HCT116 (cell line): ENCODE measurements around the gene DMD. TPM values are rescaled to one million over a fixed set of nuclear protein-coding genes. Genes with fewer than 3 reads are reported as not detected.

Experiments
- ATAC-seq: fragments of 200-7000 bp; cut with Tn5 transposase; 2 replicates; pipeline ENCODE4 v1.9.1; 2020; ENCODE audit warnings: mild to moderate bottlenecking, moderate library complexity
- BruUV-seq: library from RNA; stranded (reverse); fragments of 400-500 nt; replicated peaks from 2 replicates; lab custom pipeline; 2021; lab: Mats Ljungman, UMichigan
- CTCF ChIA-PET: fragments of 300-600 bp; sonication (Branson Sonifier 250); formaldehyde crosslinking; loops from one replicate; lab custom pipeline; 2021; ENCODE audit warnings: antibody characterized with exemption; lab: Charles Lee
- POLR2A ChIA-PET: fragments of 300-600, 350-600 bp; sonication (Branson Sonifier 250); formaldehyde crosslinking; loops from one replicate; lab custom pipeline; 2021; ENCODE audit warnings: antibody characterized with exemption; lab: Charles Lee
- RAD21 ChIA-PET, 2 experiments: fragments of 300-600 bp; sonication (Branson Sonifier 250); formaldehyde crosslinking; loops; one replicate each; lab custom pipeline; 2023; ENCODE audit warnings: low total read pairs in 2 of 2; ENCODE audit not compliant: uncharacterized antibody in 2 of 2, unreplicated experiment in 2 of 2, low non-redundant PET in 1 of 2; lab: Charles Lee
- DNase-seq: peaks from one replicate; pipeline ENCODE4 v3.0.0-alpha.2; 2010; ENCODE audit warnings: low read depth, low spot score
- H2AFZ ChIP-seq: fragments of 200-600 bp; shearing (Covaris generic), sonication (generic); 2 replicates; pipeline ENCODE4 v1.6.1; 2017; ENCODE audit warnings: low read depth, mixed run types, mixed read lengths, antibody characterized with exemption, low read length; ENCODE audit not compliant: poor library complexity, severe bottlenecking
- H3K27ac ChIP-seq: 2 replicates; pipeline ENCODE4 v1.5.1; 2012; ENCODE audit warnings: low read depth, low read length
- H3K27me3 ChIP-seq: fragments of 200-600 bp; sonication (generic); 2 replicates; pipeline ENCODE4 v1.6.1; 2016; ENCODE audit warnings: mixed run types, low read length, mixed read lengths; ENCODE audit not compliant: insufficient read depth
- H3K36me3 ChIP-seq, 2 experiments: fragments of 200-500 bp in 1 of 2; fragments of 200-600 bp in 1 of 2; sonication (Bioruptor generic) in 1 of 2; sonication (generic) in 1 of 2; 2 replicates each; pipeline versions ENCODE4 v1.5.1 to v1.6.1; 2014 to 2016; ENCODE audit warnings: low read length in 2 of 2, inconsistent platforms in 1 of 2, mixed read lengths in 1 of 2, mixed run types in 1 of 2; ENCODE audit not compliant: insufficient read depth in 2 of 2, control insufficient read depth in 1 of 2
- H3K4me1 ChIP-seq, 2 experiments: fragments of 200-600 bp in 1 of 2; sonication (generic) in 1 of 2; 2 replicates each; pipeline versions ENCODE4 v1.5.1 to v1.6.1; 2012 to 2017; ENCODE audit warnings: low read length in 2 of 2, inconsistent platforms in 1 of 2, mild to moderate bottlenecking in 1 of 2, mixed read lengths in 1 of 2, mixed run types in 1 of 2, moderate library complexity in 1 of 2; ENCODE audit not compliant: insufficient read depth in 2 of 2, control insufficient read depth in 1 of 2
- H3K4me2 ChIP-seq: fragments of 200-600 bp; sonication (generic); 2 replicates; pipeline ENCODE4 v1.6.1; 2017; ENCODE audit warnings: mixed run types, low read length, mixed read lengths
- H3K4me3 ChIP-seq, 2 experiments: fragments of 200-600 bp in 1 of 2; sonication (generic) in 1 of 2; replicated peaks in 1 of 2; 2 replicates each; pipeline ENCODE4 v1.5.1; 2011 to 2016; ENCODE audit warnings: low read length in 2 of 2, control low read depth in 1 of 2, low read depth in 1 of 2, mild to moderate bottlenecking in 1 of 2, mixed read lengths in 1 of 2, mixed run types in 1 of 2
- H3K79me2 ChIP-seq: fragments of 200-600 bp; sonication (generic); 2 replicates; pipeline ENCODE4 v1.6.1; 2017; ENCODE audit warnings: mild to moderate bottlenecking, mixed run types, low read length, moderate library complexity, mixed read lengths; ENCODE audit not compliant: insufficient read depth
- H3K9ac ChIP-seq: fragments of 200-600 bp; sonication (generic); 2 replicates; pipeline ENCODE4 v1.6.1; 2016; ENCODE audit warnings: low read length, mixed read lengths
- H3K9me2 ChIP-seq: fragments of 200-600 bp; sonication (generic), shearing (Covaris generic); 2 replicates; pipeline ENCODE4 v1.6.1; 2017; ENCODE audit warnings: mixed run types, mild to moderate bottlenecking, moderate library complexity; ENCODE audit not compliant: insufficient read depth
- H3K9me3 ChIP-seq, 2 experiments: fragments of 200-500 bp in 1 of 2; fragments of 200-600 bp in 1 of 2; sonication (Bioruptor generic) in 1 of 2; sonication (generic) in 1 of 2; 2 replicates each; pipeline ENCODE4 v1.6.1; 2014 to 2017; ENCODE audit warnings: low read length in 2 of 2, mixed read lengths in 2 of 2, inconsistent platforms in 1 of 2, low read depth in 1 of 2, mild to moderate bottlenecking in 1 of 2, mixed run types in 1 of 2, moderate library complexity in 1 of 2; ENCODE audit not compliant: control insufficient read depth in 1 of 2, insufficient read depth in 1 of 2
- H4K20me1 ChIP-seq: fragments of 200-600 bp; sonication (generic), shearing (Covaris generic); 2 replicates; pipeline ENCODE4 v1.6.1; 2017; ENCODE audit warnings: mixed run types, mild to moderate bottlenecking, moderate library complexity; ENCODE audit not compliant: insufficient read depth
- CBX3 ChIP-seq: IDR thresholded peaks from 2 replicates; pipeline ENCODE4 v1.6.1; 2012; ENCODE audit warnings: low read depth
- CEBPB ChIP-seq: IDR thresholded peaks from 2 replicates; pipeline ENCODE4 v1.6.1; 2012; ENCODE audit warnings: low read depth
- EGR1 ChIP-seq: IDR thresholded peaks from 2 replicates; pipeline ENCODE4 v1.6.1; 2012; ENCODE audit warnings: low read depth
- ELF1 ChIP-seq: IDR thresholded peaks from 2 replicates; pipeline ENCODE4 v1.6.1; 2012; ENCODE audit warnings: low read depth, borderline replicate concordance
- EZH2phosphoT487 ChIP-seq: fragments of 200-600 bp; IDR thresholded peaks from 2 replicates; pipeline ENCODE4 v1.6.1; 2018; ENCODE audit warnings: antibody characterized with exemption, borderline replicate concordance
- FOSL1 ChIP-seq: IDR thresholded peaks from 2 replicates; pipeline ENCODE4 v1.6.1; 2012; ENCODE audit warnings: low read depth
- JUND ChIP-seq: IDR thresholded peaks from 2 replicates; pipeline ENCODE4 v1.6.1; 2012
- MAX ChIP-seq: IDR thresholded peaks from 2 replicates; pipeline ENCODE4 v1.6.1; 2012
- POLR2A ChIP-seq: IDR thresholded peaks from 2 replicates; pipeline ENCODE4 v1.7.0; 2011; ENCODE audit warnings: borderline replicate concordance; ENCODE audit not compliant: insufficient read depth, insufficient read length; ENCODE audit errors: extremely low read depth
- REST ChIP-seq: IDR thresholded peaks from 2 replicates; pipeline ENCODE4 v1.6.1; 2012; ENCODE audit warnings: low read depth
- SIN3A ChIP-seq: IDR thresholded peaks from 2 replicates; pipeline ENCODE4 v1.6.1; 2012; ENCODE audit warnings: low read depth
- SRF ChIP-seq: IDR thresholded peaks from 2 replicates; pipeline ENCODE4 v1.6.1; 2012; ENCODE audit warnings: low read depth
- YY1 ChIP-seq: IDR thresholded peaks from 2 replicates; pipeline ENCODE4 v1.6.1; 2011; ENCODE audit warnings: low read length, low read depth, moderate library complexity, mild to moderate bottlenecking; ENCODE audit not compliant: insufficient replicate concordance; ENCODE audit errors: extremely low read depth
- ZBTB33 ChIP-seq: IDR thresholded peaks from 2 replicates; pipeline ENCODE4 v1.6.1; 2011; ENCODE audit warnings: mild to moderate bottlenecking, low read length, moderate library complexity; ENCODE audit not compliant: insufficient replicate concordance; ENCODE audit errors: extremely low read depth
- ZFX ChIP-seq: fragments of 450-650 bp; IDR thresholded peaks from 2 replicates; pipeline ENCODE4 v1.6.1; 2017
- ZNF274 ChIP-seq: fragments of 200-500 bp; sonication (Bioruptor generic); IDR thresholded peaks from 2 replicates; pipeline ENCODE4 v1.6.1; 2014; ENCODE audit warnings: mild to moderate bottlenecking, low read depth, low read length, inconsistent platforms
- intact Hi-C: fragments of 100-400 bp; cut with micrococcal nuclease; formaldehyde crosslinking; loops from 2 replicates; pipeline ENCODE4 v1.10.0; 2022
- total RNA-seq: library from RNA; stranded (reverse); gene quantifications from one replicate; pipeline ENCODE4 v1.2.1, GENCODE V29; 2021; ENCODE audit not compliant: unreplicated experiment

The DMD gene
- total RNA-seq, 1 experiment from 2014 or later, result 0.05 TPM

- H3K27me3 ChIP-seq, result no peaks in the 10 kb centered on the region
- H3K9ac ChIP-seq, result no peak overlapping the region
- H4K20me1 ChIP-seq, result no peaks in the 10 kb centered on the region
- RAD21 ChIA-PET, result no interaction called here
- H3K4me3 ChIP-seq, result no peak overlapping the region
- H3K4me1 ChIP-seq, result no peaks in the 10 kb centered on the region
- no peaks in the 10 kb centered on the region for H3K36me3 ChIP-seq
- CTCF ChIA-PET, result no interaction called here
- no peak overlapping the region for H3K4me2 ChIP-seq
- no peak for ATAC-seq
- POLR2A ChIA-PET, result no interaction called here
- no peaks in the 10 kb centered on the region for H3K9me2 ChIP-seq
- no peaks in the 10 kb centered on the region for H3K9me3 ChIP-seq
- H3K79me2 ChIP-seq, result no peaks in the 10 kb centered on the region
- H2AFZ ChIP-seq, result no peak overlapping the region
- BruUV-seq, result no TSS peak
- TF ChIP-seq YY1 (no peak), ZFX (no peak), MAX (no peak), SIN3A (no peak), REST (no peak)
- DNase-seq, result no peak
- no peak overlapping the region for H3K27ac ChIP-seq
- intact Hi-C loops, result no loop called here
These were observed 469.4 kb downstream of the DMD start for GRCh38 chrX:32741910-32742309.

- Histone ChIP-seq H3K9me3 (no peaks in the 10 kb centered on the region), H4K20me1 (no peaks in the 10 kb centered on the region), H3K9me2 (no peaks in the 10 kb centered on the region), H2AFZ (no peak overlapping the region), H3K9ac (no peak overlapping the region), H3K4me2 (no peak overlapping the region), H3K36me3 (no peaks in the 10 kb centered on the region), H3K79me2 (no peaks in the 10 kb centered on the region), H3K27ac (no peak overlapping the region), H3K4me3 (no peak overlapping the region), H3K27me3 (no peaks in the 10 kb centered on the region), H3K4me1 (no peaks in the 10 kb centered on the region)
- no peak for DNase-seq
- CTCF ChIA-PET, result no interaction called here
- RAD21 ChIA-PET, result no interaction called here
- intact Hi-C loops, result no loop called here
- no peak for ATAC-seq
- POLR2A ChIA-PET, result no interaction called here
- no TSS peak for BruUV-seq
- TF ChIP-seq SRF (no peak), CBX3 (no peak), MAX (no peak), FOSL1 (no peak), CEBPB (no peak), SIN3A (no peak), ZBTB33 (no peak), ELF1 (no peak), ZNF274 (no peak), POLR2A (no peak), ZFX (no peak), EGR1 (no peak), EZH2phosphoT487 (no peak), JUND (no peak)
These were observed 502.8 kb downstream of the DMD start for GRCh38 chrX:32708542-32708941.
